ENCODE results near the gene STAG2. TPM values are rescaled to one million over a fixed set of nuclear protein-coding genes. Genes with fewer than 3 reads are reported as not detected.

STAG2 gene
- total RNA-seq, 4 donors from 2014 or later = 54.6 to 89.3 (median 63.6) TPM

DNA sequence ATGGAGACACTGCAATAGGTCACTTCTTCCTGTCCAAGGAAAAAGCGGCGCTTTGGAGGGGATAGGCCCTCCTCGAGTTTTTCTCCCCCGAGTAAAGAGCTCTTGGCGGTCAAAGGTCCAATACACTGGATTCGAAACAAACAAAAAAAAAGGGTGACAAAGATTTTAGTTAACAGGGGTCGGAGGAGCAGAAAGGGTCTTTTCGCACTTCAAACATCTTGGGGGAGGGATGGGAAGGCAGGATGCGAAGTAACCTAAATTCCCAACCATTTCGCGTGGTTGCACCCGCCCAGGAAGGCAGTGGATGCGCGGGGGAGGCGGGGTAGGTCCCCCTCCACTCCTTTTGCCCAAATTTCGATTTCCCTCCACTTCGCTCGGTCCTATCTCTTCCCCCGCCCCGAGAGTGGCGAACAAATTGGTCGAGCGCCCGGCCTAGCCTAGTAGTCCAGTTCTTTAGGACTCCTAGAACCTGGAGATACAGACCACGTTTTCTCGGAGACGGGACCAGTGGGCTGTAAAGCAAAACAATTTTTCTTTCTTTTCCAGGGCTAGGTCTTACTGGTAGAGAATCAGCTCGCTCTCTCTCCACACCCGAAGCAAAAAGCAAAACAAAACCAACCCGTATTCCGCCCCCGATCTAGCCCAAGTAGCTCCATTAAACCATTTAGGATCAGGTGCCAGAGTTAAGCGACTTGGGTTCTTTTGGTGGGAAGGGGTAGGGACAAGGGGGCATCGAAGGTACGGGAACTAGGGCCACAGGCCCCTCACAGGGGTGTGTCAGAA is 2.0 kb upstream of the STAG2 start:
- 2 to 45% methylated on average over 32 to 35 of the region's 35 CpGs for WGBS, 2 donors
- intact Hi-C loops (cut with DNase I; ENCODE audit: low total_unique reads) = no loop called here
- TF ChIP-seq, protein P1, sequence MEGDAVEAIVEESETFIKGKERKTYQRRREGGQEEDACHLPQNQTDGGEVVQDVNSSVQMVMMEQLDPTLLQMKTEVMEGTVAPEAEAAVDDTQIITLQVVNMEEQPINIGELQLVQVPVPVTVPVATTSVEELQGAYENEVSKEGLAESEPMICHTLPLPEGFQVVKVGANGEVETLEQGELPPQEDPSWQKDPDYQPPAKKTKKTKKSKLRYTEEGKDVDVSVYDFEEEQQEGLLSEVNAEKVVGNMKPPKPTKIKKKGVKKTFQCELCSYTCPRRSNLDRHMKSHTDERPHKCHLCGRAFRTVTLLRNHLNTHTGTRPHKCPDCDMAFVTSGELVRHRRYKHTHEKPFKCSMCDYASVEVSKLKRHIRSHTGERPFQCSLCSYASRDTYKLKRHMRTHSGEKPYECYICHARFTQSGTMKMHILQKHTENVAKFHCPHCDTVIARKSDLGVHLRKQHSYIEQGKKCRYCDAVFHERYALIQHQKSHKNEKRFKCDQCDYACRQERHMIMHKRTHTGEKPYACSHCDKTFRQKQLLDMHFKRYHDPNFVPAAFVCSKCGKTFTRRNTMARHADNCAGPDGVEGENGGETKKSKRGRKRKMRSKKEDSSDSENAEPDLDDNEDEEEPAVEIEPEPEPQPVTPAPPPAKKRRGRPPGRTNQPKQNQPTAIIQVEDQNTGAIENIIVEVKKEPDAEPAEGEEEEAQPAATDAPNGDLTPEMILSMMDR (IDR thresholded peaks at IDR 0.05) = no peak
- no peak for TF ChIP-seq POLR2A (IDR thresholded peaks at IDR 0.05)
- DNase-seq (ENCODE audit: low spot score in 2 of 2) = peak; percentile 39 to 91
- H3K4me3 ChIP-seq (ENCODE audit: low read depth, poor library complexity, severe bottlenecking) = peak overlapping the region; percentile 34

- intact Hi-C loops (cut with DNase I; ENCODE audit: low total_unique reads) = no loop called here
- 0 to 30% methylated on average over 6 to 13 of the region's 13 CpGs for WGBS, 2 donors
- TF ChIP-seq, protein P1 (IDR thresholded peaks at IDR 0.05) = no peak
- TF ChIP-seq POLR2A (IDR thresholded peaks at IDR 0.05) = no peak
- H3K4me3 ChIP-seq (ENCODE audit: low read depth, poor library complexity, severe bottlenecking) = peak overlapping the region; percentile 72
- peak in 1 of 2 donors; percentile 15 for DNase-seq (ENCODE audit: low spot score in 2 of 2)
These were observed 594 bp upstream of the STAG2 start for GRCh38 chrX:123960956-123961267.

DNA sequence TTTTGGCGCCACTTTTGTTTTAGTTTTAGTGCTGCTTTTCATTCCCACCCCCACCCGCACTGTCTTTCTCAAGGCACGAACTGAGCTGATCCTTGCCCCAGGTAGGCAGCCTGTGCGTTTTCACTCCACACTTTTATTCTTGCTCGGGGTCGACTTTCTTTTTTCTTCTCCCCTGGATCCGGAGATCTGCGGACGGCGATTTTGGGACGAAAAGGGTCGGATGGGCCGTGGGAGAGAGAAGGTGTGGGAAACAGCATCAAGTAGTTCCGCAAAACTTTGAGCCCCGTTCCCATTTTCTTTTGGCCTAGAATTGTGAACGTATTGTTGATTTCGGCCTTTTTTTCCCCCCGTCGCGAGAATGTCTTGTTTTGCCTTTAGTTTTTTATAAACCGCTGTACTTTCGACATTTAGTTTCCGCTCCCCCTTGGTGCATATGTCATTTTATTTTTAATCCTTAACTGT is 531 bp downstream of the STAG2 start:
- intact Hi-C loops (cut with DNase I; ENCODE audit: low total_unique reads) = no loop called here

DNA sequence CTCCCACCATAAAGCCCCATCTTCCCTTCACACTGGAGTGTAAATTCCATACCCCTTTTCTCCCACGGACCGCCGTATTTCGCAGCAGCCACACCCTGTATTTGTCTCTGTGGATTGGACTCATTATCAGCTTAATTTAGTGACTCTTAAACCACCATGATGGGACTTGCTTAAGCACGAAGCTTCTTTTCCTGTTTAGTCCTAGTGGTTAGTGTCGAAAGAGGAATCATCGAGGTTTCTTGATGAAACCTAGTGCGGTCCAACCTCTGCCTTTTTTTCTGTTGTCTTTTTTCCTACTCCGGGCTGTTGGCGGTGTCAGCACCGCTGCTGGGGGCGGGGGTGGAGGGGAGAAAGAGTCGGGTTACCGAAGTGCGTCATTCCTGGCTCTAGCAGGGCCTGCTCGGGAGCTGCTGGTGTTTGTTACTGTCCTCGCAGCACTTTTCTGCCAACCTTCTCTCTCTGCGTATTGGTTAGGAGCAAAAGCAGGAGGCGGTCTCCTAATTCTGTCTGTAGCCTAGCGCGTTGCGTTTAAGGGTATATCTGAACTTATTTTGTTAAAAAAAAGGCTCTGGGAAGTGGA is 1.4 kb downstream of the STAG2 start:
- peak; percentile 92 to 96 for DNase-seq (ENCODE audit: low spot score in 2 of 2)
- no peak for TF ChIP-seq POLR2A (IDR thresholded peaks at IDR 0.05)
- TF ChIP-seq, protein P1 (IDR thresholded peaks at IDR 0.05) = no peak
- intact Hi-C loops (cut with DNase I; ENCODE audit: low total_unique reads) = no loop called here
- H3K4me3 ChIP-seq (ENCODE audit: low read depth, poor library complexity, severe bottlenecking) = no peak overlapping the region
- 0 to 36% methylated on average over 22 of the region's 22 CpGs for WGBS, 2 donors

More for the DNA sequence above, 531 bp downstream of the STAG2 start:
- TF ChIP-seq, protein P1 (IDR thresholded peaks at IDR 0.05) = no peak
- TF ChIP-seq POLR2A (IDR thresholded peaks at IDR 0.05) = no peak
- DNase-seq (ENCODE audit: low spot score in 2 of 2) = no peak
- H3K4me3 ChIP-seq (ENCODE audit: low read depth, poor library complexity, severe bottlenecking) = peak overlapping the region; percentile 45
- WGBS, 2 donors = 0 to 29% methylated on average over 23 of the region's 23 CpGs

GRCh38 chrX:123964156-123964834 is 2.8 kb downstream of the STAG2 start:
- 0 to 18% methylated on average over 2 of the region's 2 CpGs for WGBS, 2 donors
- intact Hi-C loops (cut with DNase I; ENCODE audit: low total_unique reads) = loop anchor here (1.0 kb wide), 1 partner anchor 103 kb away; no protein-coding TSS in a partner anchor
- TF ChIP-seq, protein P1 (IDR thresholded peaks at IDR 0.05) = no peak
- TF ChIP-seq POLR2A (IDR thresholded peaks at IDR 0.05) = no peak
- DNase-seq (ENCODE audit: low spot score in 2 of 2) = no peak
- H3K4me3 ChIP-seq (ENCODE audit: low read depth, poor library complexity, severe bottlenecking) = no peak overlapping the region

All from lower leg skin (tissue), 4 donors.